Ovary (tissue), 3 donors: ENCODE data around the gene MYL12A.

ENCODE experiments used
- CTCF ChIP-seq, 3 donors: fragments of 450-650 bp in 2 of 3; fragments of 200-600 bp in 1 of 3; IDR thresholded peaks; one replicate each; pipeline versions ENCODE4 v1.5.1 to v1.8.0; 2016 to 2022; ENCODE audit warnings: antibody characterized with exemption in 3 of 3, mild to moderate bottlenecking in 1 of 3
- EP300 ChIP-seq: sonication (generic); formaldehyde crosslinking; IDR thresholded peaks from one replicate; pipeline ENCODE4 v1.6.1; 2017; ENCODE audit warnings: antibody characterized with exemption
- donor health status: DM: no; HTN: no; CAD: no.

DNA sequence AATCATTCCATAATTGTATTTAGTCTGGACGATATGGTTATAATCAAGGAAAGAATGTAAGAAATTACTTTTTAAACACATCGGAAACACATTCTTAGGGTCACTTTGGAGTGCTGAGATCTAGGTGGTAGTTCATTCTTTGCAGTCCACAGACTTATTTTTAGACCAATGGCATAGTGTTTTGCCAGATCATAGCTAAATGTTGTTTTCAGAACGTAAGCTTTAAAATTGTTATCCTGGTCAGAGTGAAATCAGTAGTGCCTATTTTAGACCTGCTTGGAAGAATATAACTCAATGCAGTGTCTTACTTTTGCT is 4.3 kb downstream of the MYL12A start:
- TF ChIP-seq CTCF (IDR thresholded peaks at IDR 0.05) (no peak), EP300 (no peak)
